Urinary bladder (tissue), 4 donors: ENCODE results near the gene TBL2. TPM values are rescaled to one million over a fixed set of nuclear protein-coding genes. Genes with fewer than 3 reads are reported as not detected.
"Not testable (repeated sequence)": the region's sequence is repeated elsewhere in the genome, so short reads cannot be mapped to it uniquely, and the experiment has no call there.

Source experiments
- DNase-seq: peaks from one replicate; pipeline ENCODE4 v3.0.0-alpha.2; 2015; ENCODE audit errors: extremely low spot score
- H3K27ac ChIP-seq: one replicate; pipeline ENCODE4 v1.5.1; 2013; ENCODE audit warnings: low read depth, mild to moderate bottlenecking, moderate library complexity
- H3K36me3 ChIP-seq: one replicate; pipeline ENCODE4 v1.6.1; 2013; ENCODE audit warnings: mild to moderate bottlenecking, moderate library complexity; ENCODE audit not compliant: insufficient read depth
- H3K4me1 ChIP-seq: one replicate; pipeline ENCODE4 v1.6.1; 2013; ENCODE audit warnings: mild to moderate bottlenecking, moderate library complexity; ENCODE audit not compliant: insufficient read depth
- H3K4me3 ChIP-seq: one replicate; pipeline ENCODE4 v1.5.1; 2013; ENCODE audit warnings: low read depth, low read length
- WGBS: extraction: QIAGEN DNeasy Blood & Tissue Kit; methylation state at CpG from one replicate; pipeline ENCODE4 v1.1.7; 2013; 5-methylcytosine and 5-hydroxymethylcytosine counted together
- polyA plus RNA-seq: library from polyadenylated mRNA; stranded (reverse); fragments of 200-250 nt; gene quantifications from one replicate; pipeline ENCODE4 v1.2.3, GENCODE V29; 2013
- total RNA-seq: library from RNA; depleted of rRNA; stranded (reverse); fragments of >200 nt; gene quantifications from one replicate; pipeline ENCODE4 v1.2.3, GENCODE V29; 2014
- donor health status: healthy with polysubstance abuse.
- donor health status: healthy.

TBL2 gene
- total and polyA plus RNA-seq, 2 donors: 26.4 to 57.1 TPM

DNA sequence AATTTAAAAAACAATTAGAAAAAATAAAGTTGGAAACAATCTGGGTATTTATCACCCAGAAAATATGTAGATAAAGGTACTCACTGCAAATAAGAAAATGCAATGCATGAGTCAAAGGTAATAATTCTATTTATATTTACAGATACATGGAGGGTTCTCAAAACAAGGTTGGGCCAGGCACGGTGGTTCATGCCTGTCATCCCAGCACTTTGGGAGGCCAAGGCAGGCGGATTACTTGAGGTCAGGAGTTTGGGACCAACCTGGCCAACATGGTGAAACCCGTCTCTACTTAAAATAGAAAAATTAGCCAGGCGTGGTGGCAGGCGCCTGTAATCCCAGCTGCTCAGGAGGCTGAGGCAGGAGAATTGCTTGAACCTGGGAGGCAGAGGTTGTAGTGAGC is 28.3 kb downstream of the TBL2 start:
- not testable (repeated sequence) for H3K4me1 ChIP-seq, H3K27ac ChIP-seq, DNase-seq, H3K4me3 ChIP-seq, H3K36me3 ChIP-seq
- WGBS: 91% methylated on average over 5 of the region's 5 CpGs

- no peak overlapping the region for H3K27ac ChIP-seq
- no peak overlapping the region for H3K4me3 ChIP-seq
- H3K4me1 ChIP-seq: no peaks in the 10 kb centered on the region
- no peak for DNase-seq
- WGBS: 89% methylated on average over 4 of the region's 4 CpGs
- no peaks in the 10 kb centered on the region for H3K36me3 ChIP-seq
Observed at GRCh38 chr7:73549176-73549575, 29.2 kb downstream of the TBL2 start.

DNA sequence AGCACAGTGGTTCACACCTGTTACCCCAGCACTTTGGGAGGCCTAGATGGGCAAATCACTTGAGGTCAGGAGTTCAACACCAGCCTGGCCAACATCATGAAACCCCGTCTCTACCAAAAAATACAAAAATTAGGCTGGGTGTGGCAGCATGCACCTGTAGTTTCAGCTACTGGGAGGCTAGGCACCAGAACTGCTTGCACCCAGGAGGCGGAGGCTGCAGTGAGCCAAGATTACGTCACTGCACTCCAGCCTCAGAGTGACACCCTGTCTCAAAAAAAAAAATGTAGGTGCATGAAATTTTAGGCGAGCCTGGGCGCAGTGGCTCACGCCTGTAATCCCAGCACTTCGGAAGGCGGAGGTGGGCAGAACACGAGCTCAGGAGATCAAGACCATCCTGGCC is 30.5 kb downstream of the TBL2 start:
- DNase-seq: no peak
- Histone ChIP-seq H3K4me3 (no peak overlapping the region), H3K36me3 (no peaks in the 10 kb centered on the region), H3K27ac (no peak overlapping the region), H3K4me1 (no peaks in the 10 kb centered on the region)
- WGBS: 91% methylated on average over 9 of the region's 9 CpGs

GRCh38 chr7:73544678-73545077 is 33.7 kb downstream of the TBL2 start:
- no peak for DNase-seq
- no peaks in the 10 kb centered on the region for H3K36me3 ChIP-seq
- 100% methylated on average over 2 of the region's 2 CpGs for WGBS

DNA sequence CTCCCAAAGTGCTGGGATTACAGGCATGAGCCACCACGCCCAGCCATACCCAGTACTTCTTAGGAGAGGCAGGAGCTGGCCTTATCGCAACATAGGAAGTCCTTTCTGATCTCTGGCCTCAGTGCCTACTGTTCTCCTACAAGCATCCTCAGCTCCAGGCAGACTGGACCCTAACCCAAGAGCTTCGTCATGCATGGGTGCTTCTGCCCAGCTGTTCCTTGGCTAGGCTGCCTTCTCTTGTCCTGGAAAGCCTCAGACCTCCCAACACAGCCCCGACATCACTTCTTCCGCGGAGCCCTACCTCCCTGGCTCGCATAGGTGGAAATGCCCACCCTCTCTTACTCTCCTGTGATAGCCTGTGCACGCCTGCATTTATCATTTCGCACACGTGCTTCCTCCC is 36.7 kb downstream of the TBL2 start:
- 95% methylated on average over 10 of the region's 10 CpGs for WGBS
- Histone ChIP-seq H3K36me3 (peaks cover 3% of the 10 kb centered on the region), H3K4me1 (no peaks in the 10 kb centered on the region), H3K27ac (no peak overlapping the region), H3K4me3 (no peak overlapping the region)
- DNase-seq: no peak

More at GRCh38 chr7:73544678-73545077, 33.7 kb downstream of the TBL2 start:
- Histone ChIP-seq H3K4me1 (no peaks in the 10 kb centered on the region), H3K4me3 (no peak overlapping the region), H3K27ac (no peak overlapping the region)

DNA sequence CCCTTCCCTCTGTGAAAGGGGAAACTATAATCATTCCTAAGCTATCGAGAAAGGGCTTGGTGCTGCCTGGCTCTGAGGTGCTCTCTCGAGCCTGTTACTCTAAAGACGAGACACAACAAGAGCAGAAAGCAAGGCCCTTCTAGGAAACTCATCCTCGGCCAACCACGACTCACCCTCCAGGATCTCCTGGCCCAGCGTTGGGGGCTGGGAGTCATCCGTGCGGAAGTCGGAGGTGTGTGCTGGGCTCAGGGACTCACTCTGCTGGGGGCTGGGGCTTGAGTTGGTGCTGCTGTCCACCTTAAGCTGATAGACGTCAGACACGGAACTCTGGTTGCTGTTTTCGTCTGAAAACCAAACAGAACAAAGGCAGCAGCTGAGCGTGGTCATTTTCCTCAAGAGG is 38.7 kb downstream of the TBL2 start:
- H3K4me1 ChIP-seq: no peaks in the 10 kb centered on the region
- 91% methylated on average over 13 of the region's 13 CpGs for WGBS
- H3K4me3 ChIP-seq: no peak overlapping the region
- H3K27ac ChIP-seq: no peak overlapping the region
- peaks cover 7% of the 10 kb centered on the region for H3K36me3 ChIP-seq
- no peak for DNase-seq

GRCh38 chr7:73538510-73538909 is 39.9 kb downstream of the TBL2 start:
- H3K4me3 ChIP-seq, DNase-seq, H3K36me3 ChIP-seq, H3K27ac ChIP-seq, H3K4me1 ChIP-seq: not testable (repeated sequence)
- 93% methylated on average over 2 of the region's 2 CpGs for WGBS

- WGBS: 89% methylated on average over 16 of the region's 16 CpGs
- H3K36me3 ChIP-seq: peaks cover 7% of the 10 kb centered on the region
Observed at GRCh38 chr7:73537051-73537450, 41.3 kb downstream of the TBL2 start.

DNA sequence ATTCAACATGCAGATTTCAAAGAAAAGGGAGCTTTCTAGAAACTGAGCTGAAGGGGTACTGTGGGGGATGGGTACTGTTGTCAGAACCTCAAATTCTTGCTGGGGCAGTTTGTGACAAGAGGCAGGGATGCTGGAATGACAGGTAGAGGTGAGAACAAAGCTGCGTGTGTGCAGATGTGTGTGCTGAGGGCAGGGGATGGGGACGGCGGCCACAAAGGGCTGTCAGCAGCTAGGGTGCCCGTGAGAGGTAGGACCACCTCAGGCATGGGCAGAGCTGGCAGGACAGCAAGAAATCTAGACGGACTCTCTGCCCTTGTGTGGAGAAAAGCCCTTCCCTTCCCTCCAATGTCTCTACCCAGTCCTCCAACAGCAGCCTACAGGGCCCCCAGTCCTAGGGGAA is 41.9 kb downstream of the TBL2 start:
- peaks cover 7% of the 10 kb centered on the region for H3K36me3 ChIP-seq
- 85% methylated on average over 5 of the region's 5 CpGs for WGBS
- H3K4me3 ChIP-seq: no peak overlapping the region
- no peaks in the 10 kb centered on the region for H3K4me1 ChIP-seq
- H3K27ac ChIP-seq: no peak overlapping the region
- DNase-seq: no peak

More at GRCh38 chr7:73537051-73537450, 41.3 kb downstream of the TBL2 start:
- Histone ChIP-seq H3K4me3 (no peak overlapping the region), H3K27ac (no peak overlapping the region), H3K4me1 (no peaks in the 10 kb centered on the region)
- no peak for DNase-seq

DNA sequence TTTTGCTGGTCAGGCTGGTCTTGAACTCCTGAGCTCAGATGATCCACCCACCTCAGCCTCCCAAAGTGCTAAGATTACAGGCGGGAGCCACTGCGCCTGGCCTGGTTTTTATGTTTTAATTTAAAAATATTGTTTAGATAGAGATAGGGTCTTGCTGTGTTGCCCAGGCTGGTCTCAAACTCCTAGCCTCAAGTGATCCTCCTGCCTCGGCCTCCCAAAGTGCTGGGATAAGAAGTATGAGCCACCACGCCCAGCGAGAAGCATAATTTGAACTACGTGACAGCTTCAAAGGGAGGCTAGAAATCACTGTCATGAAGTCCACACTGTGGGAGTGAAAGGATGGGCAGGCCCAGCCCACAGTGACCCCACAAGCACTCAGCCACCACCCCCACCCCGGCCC is 42.5 kb downstream of the TBL2 start:
- WGBS: 95% methylated on average over 7 of the region's 7 CpGs
- not testable (repeated sequence) for H3K4me3 ChIP-seq, H3K27ac ChIP-seq, DNase-seq, H3K36me3 ChIP-seq, H3K4me1 ChIP-seq

GRCh38 chr7:73533742-73534141 is 44.6 kb downstream of the TBL2 start:
- Histone ChIP-seq H3K27ac (no peak overlapping the region), H3K4me1 (no peaks in the 10 kb centered on the region), H3K4me3 (no peak overlapping the region), H3K36me3 (peaks cover 7% of the 10 kb centered on the region)
- DNase-seq: no peak
- 82% methylated on average over 9 of the region's 9 CpGs for WGBS

DNA sequence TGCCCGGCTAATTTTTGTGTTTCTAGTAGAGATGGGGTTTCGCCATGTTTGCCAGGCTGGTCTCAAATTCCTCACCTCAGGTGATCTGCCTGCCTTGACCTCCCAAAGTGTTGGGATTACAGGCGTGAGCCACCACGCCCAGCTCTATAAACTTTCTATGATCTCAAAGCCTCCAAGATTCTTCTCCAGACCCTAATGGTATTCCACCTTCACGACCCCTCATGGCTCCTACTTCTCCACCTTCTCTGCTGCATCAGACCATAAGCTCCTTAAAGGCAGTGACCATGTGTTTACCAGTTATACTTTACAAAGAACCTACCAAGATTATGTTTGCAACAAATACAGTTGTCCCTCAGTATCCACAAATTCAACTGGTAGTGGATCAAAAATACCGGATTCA is 46.2 kb downstream of the TBL2 start:
- Histone ChIP-seq H3K4me3 (no peak overlapping the region), H3K27ac (no peak overlapping the region), H3K4me1 (no peaks in the 10 kb centered on the region), H3K36me3 (peaks cover 7% of the 10 kb centered on the region)
- DNase-seq: no peak
- WGBS: 96% methylated on average over 6 of the region's 6 CpGs

DNA sequence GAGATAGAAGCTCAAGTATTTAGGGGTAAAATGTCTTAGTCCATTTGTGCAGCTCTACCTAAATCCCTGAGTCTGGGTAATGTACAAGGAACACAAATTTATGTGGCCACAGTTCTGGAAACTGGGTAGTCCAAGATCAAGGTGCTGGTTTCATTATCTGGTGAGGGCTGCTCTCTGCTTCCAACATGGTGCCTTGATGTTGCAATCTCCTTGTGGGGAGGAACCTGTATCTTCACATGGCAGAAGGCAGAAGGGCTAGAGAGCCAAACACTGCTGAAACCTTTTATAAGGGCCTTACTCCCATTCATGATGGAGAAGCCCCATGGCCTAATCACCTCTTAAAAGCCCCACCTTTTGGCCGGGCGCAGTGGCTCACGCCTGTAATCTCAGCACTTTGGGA is 47.6 kb downstream of the TBL2 start:
- H3K27ac ChIP-seq: no peak overlapping the region
- no peak overlapping the region for H3K4me3 ChIP-seq
- no peaks in the 10 kb centered on the region for H3K4me1 ChIP-seq
- WGBS: 90% methylated on average over 3 of the region's 3 CpGs
- no peak for DNase-seq
- no peaks in the 10 kb centered on the region for H3K36me3 ChIP-seq

DNA sequence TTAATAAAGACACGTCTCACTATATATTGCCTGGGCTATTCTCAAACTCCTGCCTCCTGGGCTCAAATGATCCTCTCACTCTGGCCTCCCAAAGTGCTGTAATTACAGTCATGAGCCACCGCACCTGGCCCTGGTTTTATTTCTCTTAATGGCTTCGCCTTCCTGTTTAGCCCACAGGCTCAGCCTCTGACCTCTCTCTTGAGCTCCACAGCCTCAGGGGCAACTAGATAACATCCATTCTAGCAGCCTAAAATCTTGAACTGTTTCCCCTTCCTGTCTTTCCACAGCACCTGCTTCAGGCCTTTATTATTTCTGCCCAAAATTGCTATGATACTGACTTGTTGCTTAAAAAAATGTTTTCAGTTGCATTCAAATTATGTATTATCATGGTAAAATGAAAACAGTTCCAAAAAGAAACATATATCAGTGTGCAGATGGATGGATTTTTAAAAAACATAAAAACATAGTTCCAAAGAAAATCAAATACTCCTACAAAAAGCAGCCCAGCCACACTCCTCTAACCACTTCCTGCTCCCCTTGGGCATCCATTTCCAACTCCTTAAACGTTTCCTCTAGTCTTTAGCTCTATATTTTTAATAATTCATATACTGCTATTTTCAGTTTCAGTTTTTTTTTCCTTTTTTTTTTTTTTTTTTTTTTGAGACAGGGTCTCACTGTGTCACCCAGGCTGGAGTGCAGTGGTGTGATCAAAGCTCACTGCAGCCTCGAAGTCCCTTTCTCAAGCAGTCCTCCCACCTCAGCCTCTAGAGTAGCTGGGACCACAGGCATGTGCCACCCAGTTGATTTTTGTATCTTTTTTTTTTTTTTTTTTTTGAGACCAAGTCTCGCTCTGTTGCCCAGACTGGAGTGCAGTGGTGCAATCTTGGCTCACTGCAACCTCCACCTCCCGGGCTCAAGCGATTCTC is 51.2 kb downstream of the TBL2 start:
- no peak for DNase-seq
- Histone ChIP-seq H3K36me3 (no peaks in the 10 kb centered on the region), H3K27ac (peak overlapping the region; percentile 18), H3K4me3 (no peak overlapping the region), H3K4me1 (no peaks in the 10 kb centered on the region)
- 70% methylated on average over 8 of the region's 8 CpGs for WGBS
